ENCODE results near the gene SRSF1.

Gene SRSF1

DNA sequence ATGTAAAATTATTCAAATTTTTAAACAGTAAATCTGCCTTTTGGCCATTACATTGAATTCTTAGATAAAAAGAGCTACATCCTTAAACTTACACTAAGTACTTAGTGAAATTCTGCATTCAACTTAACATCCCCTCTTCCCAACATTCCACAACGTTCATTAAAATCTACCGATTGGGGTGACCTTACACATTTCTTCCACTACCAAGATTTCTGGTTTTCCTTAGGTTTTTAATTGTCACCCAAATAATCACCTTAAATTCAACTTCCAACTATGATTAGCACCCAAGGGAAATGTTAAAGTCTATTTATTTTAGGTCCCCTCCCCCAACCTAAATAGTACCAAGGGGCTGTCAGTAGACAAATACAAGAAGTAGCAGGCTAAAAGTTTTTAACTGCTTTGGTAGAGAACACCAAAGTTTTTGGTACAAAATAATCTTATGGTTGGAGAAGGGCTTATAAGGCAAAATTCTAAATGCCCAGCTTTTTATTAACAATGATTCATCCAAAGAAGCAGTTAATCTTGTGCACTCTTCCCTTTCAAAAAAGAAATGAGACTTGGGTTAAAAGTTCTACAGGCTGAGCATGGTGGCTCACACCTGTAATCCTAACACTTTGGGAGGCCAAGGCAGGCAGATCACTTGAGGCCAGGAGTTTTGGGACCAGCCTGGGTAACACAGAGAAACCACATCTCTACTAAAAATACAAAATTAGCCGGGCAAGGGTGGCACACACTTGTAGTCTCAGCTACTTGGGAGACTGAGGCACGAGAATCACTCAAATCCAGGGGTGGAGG, 4.7 kb downstream of the SRSF1 start:
- H3K27ac ChIP-seq (ENCODE audit: insufficient read depth, low read length, poor library complexity, severe bottlenecking) = no peak overlapping the region
- H3K4me1 ChIP-seq (ENCODE audit: control insufficient read depth, insufficient read depth, low read length, poor library complexity, severe bottlenecking) = peaks cover 19% of the 10 kb centered on the region
- H3K36me3 ChIP-seq (ENCODE audit: control insufficient read depth, insufficient read depth, low read length) = peaks cover 37% of the 10 kb centered on the region
- H3K4me3 ChIP-seq (ENCODE audit: insufficient read depth, low read depth, low read length, poor library complexity, severe bottlenecking) = no peak overlapping the region
- no peak for DNase-seq
- H3K27me3 ChIP-seq (replicated peaks; ENCODE audit: control insufficient read depth, insufficient read depth, low read length, poor library complexity, severe bottlenecking) = no peaks in the 10 kb centered on the region
- no peaks in the 10 kb centered on the region for H3K9me3 ChIP-seq (ENCODE audit: control insufficient read depth, low read length)

DNA sequence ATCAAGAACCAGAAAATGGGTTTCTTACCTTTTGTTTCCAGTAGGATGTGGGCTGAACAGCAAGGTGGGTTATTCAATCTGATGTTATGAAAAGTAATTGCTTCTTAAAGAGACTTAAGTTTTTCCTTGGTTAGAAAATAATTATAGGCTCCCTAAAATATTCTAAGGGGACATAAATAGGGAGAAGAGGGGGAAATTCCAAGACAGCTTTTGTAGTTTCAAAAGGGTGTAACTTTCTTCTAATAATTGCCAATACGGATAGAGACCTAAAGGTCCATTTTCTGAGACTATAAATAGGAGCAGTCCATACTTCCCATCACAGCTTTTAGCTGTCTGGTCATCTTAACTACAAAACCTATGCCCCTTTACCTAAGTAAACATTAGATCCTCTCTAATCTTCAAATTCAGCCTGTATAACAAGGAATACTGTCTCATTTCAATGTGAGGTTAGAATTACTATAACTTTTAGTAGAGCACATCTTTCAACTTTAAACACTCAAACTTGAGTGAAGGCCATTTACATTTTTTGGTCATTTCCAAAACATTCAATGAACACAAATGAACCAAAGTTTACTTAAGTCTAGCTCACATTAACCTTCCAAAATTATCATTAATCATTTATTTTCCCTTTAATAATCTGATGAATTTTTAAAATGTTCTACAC, 5.5 kb downstream of the SRSF1 start:
- no peak overlapping the region for H3K4me3 ChIP-seq (ENCODE audit: insufficient read depth, low read depth, low read length, poor library complexity, severe bottlenecking)
- no peak for DNase-seq
- peaks cover 19% of the 10 kb centered on the region for H3K4me1 ChIP-seq (ENCODE audit: control insufficient read depth, insufficient read depth, low read length, poor library complexity, severe bottlenecking)
- no peaks in the 10 kb centered on the region for H3K27me3 ChIP-seq (replicated peaks; ENCODE audit: control insufficient read depth, insufficient read depth, low read length, poor library complexity, severe bottlenecking)
- no peaks in the 10 kb centered on the region for H3K9me3 ChIP-seq (ENCODE audit: control insufficient read depth, low read length)
- H3K27ac ChIP-seq (ENCODE audit: insufficient read depth, low read length, poor library complexity, severe bottlenecking) = no peak overlapping the region
- peaks cover 37% of the 10 kb centered on the region for H3K36me3 ChIP-seq (ENCODE audit: control insufficient read depth, insufficient read depth, low read length)

DNA sequence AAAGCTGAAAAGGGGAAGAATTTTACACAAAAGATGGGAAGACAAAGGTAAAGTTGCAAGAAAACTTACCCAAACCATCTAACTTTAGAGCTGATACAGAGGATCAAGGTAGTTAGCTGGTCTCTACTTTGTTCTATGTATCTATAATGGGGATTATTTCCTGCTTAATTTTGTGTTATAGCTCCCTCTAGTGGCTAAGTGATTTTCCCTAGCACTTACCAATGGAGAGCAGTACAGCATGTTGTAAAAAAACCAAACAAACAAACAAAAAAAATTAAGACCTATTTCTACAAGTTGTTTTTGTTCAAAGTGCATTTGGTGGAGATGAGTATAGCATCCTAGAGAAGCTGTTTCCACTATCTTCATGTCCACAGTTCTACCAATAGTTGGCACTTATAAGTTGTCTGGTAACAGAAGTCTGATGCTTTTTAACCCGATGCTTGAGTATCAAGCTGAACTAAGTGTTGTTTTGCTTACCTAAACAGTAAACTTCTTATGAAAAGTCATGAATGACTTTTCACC, 7.5 kb downstream of the SRSF1 start:
- DNase-seq = no peak

DNA sequence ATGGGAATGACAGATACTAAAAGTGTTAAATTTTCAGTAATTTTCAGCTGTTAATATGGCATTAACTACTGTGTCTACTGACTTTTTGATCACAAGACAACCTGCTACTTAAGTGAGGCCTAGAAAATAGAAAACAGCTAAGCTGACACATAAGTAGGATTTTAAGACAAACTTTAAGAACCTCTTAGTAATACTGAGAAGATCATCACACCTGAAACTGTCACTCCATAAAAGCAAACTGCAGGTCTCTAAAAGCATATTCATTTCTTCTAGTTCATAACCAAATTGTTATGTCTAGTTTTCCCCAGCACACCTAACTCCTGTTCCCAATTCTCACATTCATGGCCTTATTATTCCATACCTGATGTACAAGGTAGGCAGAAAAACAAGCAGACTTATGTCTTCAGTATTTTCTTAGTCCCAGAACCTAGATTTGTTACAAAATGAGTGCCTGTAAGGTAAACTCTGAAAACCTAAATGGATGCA, 8.0 kb downstream of the SRSF1 start:
- H3K27ac ChIP-seq (ENCODE audit: insufficient read depth, low read length, poor library complexity, severe bottlenecking) = no peak overlapping the region
- H3K9me3 ChIP-seq (ENCODE audit: control insufficient read depth, low read length) = no peaks in the 10 kb centered on the region
- DNase-seq = no peak
- H3K4me1 ChIP-seq (ENCODE audit: control insufficient read depth, insufficient read depth, low read length, poor library complexity, severe bottlenecking) = peaks cover 7% of the 10 kb centered on the region
- H3K36me3 ChIP-seq (ENCODE audit: control insufficient read depth, insufficient read depth, low read length) = peaks cover 19% of the 10 kb centered on the region
- no peaks in the 10 kb centered on the region for H3K27me3 ChIP-seq (replicated peaks; ENCODE audit: control insufficient read depth, insufficient read depth, low read length, poor library complexity, severe bottlenecking)
- no peak overlapping the region for H3K4me3 ChIP-seq (ENCODE audit: insufficient read depth, low read depth, low read length, poor library complexity, severe bottlenecking)

More for the DNA sequence above, 7.5 kb downstream of the SRSF1 start:
- Histone ChIP-seq H3K4me3 (ENCODE audit: insufficient read depth, low read depth, low read length, poor library complexity, severe bottlenecking) (no peak overlapping the region), H3K27ac (ENCODE audit: insufficient read depth, low read length, poor library complexity, severe bottlenecking) (no peak overlapping the region), H3K9me3 (ENCODE audit: control insufficient read depth, low read length) (no peaks in the 10 kb centered on the region), H3K27me3 (replicated peaks; ENCODE audit: control insufficient read depth, insufficient read depth, low read length, poor library complexity, severe bottlenecking) (no peaks in the 10 kb centered on the region), H3K36me3 (ENCODE audit: control insufficient read depth, insufficient read depth, low read length) (peaks cover 24% of the 10 kb centered on the region), H3K4me1 (ENCODE audit: control insufficient read depth, insufficient read depth, low read length, poor library complexity, severe bottlenecking) (peaks cover 10% of the 10 kb centered on the region)

DNA sequence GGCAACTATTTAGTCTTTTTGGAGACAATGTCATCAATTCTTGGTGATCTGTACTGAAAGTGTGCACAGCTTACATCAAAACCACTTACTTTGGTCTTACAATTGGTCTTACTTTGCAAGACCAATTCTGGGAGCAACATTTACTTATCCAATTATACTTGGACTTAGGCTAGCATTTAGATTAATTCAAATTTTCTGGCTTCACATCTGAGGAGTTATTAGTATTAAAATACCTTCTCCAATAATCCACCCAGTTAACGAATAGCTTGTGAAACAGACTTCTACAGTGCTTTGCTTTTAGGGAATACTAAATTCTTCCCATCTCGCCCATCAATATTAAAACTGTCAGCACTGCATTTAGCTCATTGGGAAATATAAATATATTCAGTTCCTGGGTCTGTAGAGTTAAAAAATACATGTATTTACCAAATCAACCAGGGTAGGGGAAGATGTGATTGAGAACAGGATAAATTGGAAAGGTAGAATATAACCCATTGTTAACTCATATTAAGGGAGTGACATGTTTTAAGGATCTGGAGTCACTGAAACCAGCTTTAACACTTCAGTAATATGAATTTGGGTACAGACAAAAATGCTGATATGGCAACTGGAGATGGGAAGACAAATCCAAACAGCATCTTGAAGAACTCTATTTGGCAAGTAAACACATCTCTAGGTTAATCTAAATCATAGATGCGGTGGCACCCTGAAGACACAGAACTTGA, 9.8 kb downstream of the SRSF1 start:
- Histone ChIP-seq H3K27ac (ENCODE audit: insufficient read depth, low read length, poor library complexity, severe bottlenecking) (no peak overlapping the region), H3K9me3 (ENCODE audit: control insufficient read depth, low read length) (no peaks in the 10 kb centered on the region), H3K36me3 (ENCODE audit: control insufficient read depth, insufficient read depth, low read length) (peaks cover under 1% of the 10 kb centered on the region), H3K27me3 (replicated peaks; ENCODE audit: control insufficient read depth, insufficient read depth, low read length, poor library complexity, severe bottlenecking) (no peaks in the 10 kb centered on the region), H3K4me1 (ENCODE audit: control insufficient read depth, insufficient read depth, low read length, poor library complexity, severe bottlenecking) (peaks cover 6% of the 10 kb centered on the region), H3K4me3 (ENCODE audit: insufficient read depth, low read depth, low read length, poor library complexity, severe bottlenecking) (no peak overlapping the region)
- DNase-seq = no peak

DNA sequence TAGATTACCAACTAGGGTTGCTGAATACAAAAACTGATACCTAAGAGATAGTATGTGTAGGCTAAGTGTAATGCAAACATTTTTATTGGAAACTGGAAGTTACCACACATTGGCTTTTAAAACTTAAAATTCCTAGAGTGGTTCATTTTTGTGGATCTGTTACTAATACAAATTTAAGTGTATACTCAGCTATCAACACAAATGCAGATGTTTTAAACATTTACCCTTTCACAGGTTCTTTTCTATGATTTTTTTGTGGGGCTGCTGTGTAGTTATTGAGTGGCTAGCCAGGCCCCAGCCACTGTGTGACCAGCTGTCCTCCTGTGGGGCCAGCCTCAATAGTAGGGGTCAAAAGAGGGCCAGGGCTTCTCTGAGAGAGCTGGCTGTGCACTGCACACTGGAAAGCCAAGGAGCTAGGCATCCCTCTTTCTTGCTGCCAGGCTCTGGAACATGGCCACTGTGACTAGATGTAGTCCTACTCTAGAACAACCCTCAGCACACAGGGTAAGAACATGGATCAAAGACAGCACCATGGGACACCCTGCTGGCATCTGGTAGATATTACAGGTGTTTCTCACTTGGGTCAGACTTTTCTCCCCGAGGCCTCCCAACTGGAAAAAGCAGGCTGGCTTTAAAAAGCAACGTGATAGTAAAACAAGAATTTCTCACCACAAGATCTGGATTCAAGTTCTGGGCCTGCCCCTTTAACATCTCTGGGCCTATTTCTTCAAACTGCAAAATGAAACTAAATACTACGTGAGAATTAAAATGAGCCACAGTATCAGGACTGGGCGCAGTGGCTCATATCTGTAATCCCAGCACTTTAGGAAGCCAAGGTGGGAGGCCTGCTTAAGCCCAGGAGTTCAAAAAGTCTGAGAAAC, 11.7 kb downstream of the SRSF1 start:
- Histone ChIP-seq H3K27ac (ENCODE audit: insufficient read depth, low read length, poor library complexity, severe bottlenecking) (peak overlapping the region; percentile 14), H3K4me3 (ENCODE audit: insufficient read depth, low read depth, low read length, poor library complexity, severe bottlenecking) (no peak overlapping the region), H3K36me3 (ENCODE audit: control insufficient read depth, insufficient read depth, low read length) (no peaks in the 10 kb centered on the region), H3K4me1 (ENCODE audit: control insufficient read depth, insufficient read depth, low read length, poor library complexity, severe bottlenecking) (peaks cover 6% of the 10 kb centered on the region), H3K27me3 (replicated peaks; ENCODE audit: control insufficient read depth, insufficient read depth, low read length, poor library complexity, severe bottlenecking) (no peaks in the 10 kb centered on the region), H3K9me3 (ENCODE audit: control insufficient read depth, low read length) (no peaks in the 10 kb centered on the region)
- peak; percentile 11 to 33 (median 22) for DNase-seq

DNA sequence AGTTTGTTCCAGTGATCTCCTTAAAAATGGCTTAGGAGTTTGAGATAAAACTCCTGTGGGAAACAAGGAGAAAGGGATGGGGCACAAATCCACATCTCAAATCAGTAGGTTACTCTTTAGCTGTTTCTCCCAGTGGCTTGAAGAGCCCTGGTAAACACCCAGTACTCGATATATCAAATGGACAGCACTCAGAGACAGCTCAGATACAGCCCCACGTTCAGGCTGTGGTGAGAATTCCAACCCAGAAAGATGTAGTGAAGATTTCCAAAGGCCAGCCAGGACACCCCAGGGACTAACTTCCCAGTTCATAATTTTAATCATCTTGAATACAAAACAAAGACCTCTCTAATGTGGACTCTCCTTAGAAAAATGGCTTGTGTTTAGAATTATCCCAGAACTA, 12.6 kb downstream of the SRSF1 start:
- H3K27ac ChIP-seq (ENCODE audit: insufficient read depth, low read length, poor library complexity, severe bottlenecking) = no peak overlapping the region
- H3K4me3 ChIP-seq (ENCODE audit: insufficient read depth, low read depth, low read length, poor library complexity, severe bottlenecking) = no peak overlapping the region

DNA sequence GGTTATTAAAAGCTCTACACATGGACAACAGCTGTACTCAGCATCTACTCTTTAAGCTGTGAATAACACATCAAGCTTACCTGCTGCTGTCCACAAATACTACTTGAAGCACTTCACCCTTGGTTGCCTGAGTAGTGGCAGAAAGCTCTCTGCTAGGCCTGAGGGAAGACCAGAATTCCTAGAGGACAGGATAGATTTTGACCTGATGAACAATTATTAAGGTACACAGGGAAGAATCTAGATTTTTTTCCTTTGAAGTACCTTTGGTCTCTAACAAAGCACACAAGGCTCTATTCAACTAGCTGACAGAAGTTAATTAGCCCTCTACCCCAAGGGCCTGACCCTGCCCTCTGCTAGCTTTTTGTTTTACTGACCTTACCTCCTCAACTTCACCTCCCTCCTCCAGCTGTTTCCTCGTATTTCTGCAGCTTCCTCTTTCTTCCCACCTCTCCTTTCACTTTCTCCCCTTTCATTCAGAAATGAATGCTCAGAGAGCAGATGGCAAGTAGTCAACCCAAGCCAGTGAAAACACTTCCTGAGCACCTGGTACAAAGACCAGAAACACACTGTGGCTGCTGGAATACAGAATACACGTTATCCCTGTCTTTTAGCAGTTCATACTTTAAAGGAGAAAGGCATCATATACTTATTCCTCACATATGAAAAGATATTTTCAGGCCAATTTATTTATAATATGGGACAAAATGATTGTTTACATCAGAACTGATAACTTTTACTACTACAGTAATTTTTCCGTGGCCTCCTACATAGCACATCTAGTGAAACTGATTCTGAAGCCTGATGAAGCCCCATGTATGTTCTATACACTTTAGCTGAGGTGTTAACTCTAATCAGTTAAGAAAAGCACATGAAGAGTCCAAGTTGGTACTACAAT, 13.3 kb downstream of the SRSF1 start:
- no peak overlapping the region for H3K4me3 ChIP-seq (ENCODE audit: insufficient read depth, low read depth, low read length, poor library complexity, severe bottlenecking)
- DNase-seq = no peak
- peaks cover 10% of the 10 kb centered on the region for H3K4me1 ChIP-seq (ENCODE audit: control insufficient read depth, insufficient read depth, low read length, poor library complexity, severe bottlenecking)
- no peak overlapping the region for H3K27ac ChIP-seq (ENCODE audit: insufficient read depth, low read length, poor library complexity, severe bottlenecking)
- H3K9me3 ChIP-seq (ENCODE audit: control insufficient read depth, low read length) = no peaks in the 10 kb centered on the region
- H3K27me3 ChIP-seq (replicated peaks; ENCODE audit: control insufficient read depth, insufficient read depth, low read length, poor library complexity, severe bottlenecking) = no peaks in the 10 kb centered on the region
- H3K36me3 ChIP-seq (ENCODE audit: control insufficient read depth, insufficient read depth, low read length) = no peaks in the 10 kb centered on the region

More for the DNA sequence above, 12.6 kb downstream of the SRSF1 start:
- H3K36me3 ChIP-seq (ENCODE audit: control insufficient read depth, insufficient read depth, low read length) = no peaks in the 10 kb centered on the region
- DNase-seq = no peak
- H3K4me1 ChIP-seq (ENCODE audit: control insufficient read depth, insufficient read depth, low read length, poor library complexity, severe bottlenecking) = peaks cover 6% of the 10 kb centered on the region
- H3K9me3 ChIP-seq (ENCODE audit: control insufficient read depth, low read length) = no peaks in the 10 kb centered on the region
- no peaks in the 10 kb centered on the region for H3K27me3 ChIP-seq (replicated peaks; ENCODE audit: control insufficient read depth, insufficient read depth, low read length, poor library complexity, severe bottlenecking)
